Measurements from ENCODE around the gene LARGE2. TPM values are rescaled to one million over a fixed set of nuclear protein-coding genes. Genes with fewer than 3 reads are reported as not detected.

Gene LARGE2
- total and polyA plus RNA-seq, 9 of the 15 experiments (the other 6 are each of a cell fraction or from before 2014, with no cell fraction given), result 0.56 to 14.1 (median 6.6) TPM

DNA sequence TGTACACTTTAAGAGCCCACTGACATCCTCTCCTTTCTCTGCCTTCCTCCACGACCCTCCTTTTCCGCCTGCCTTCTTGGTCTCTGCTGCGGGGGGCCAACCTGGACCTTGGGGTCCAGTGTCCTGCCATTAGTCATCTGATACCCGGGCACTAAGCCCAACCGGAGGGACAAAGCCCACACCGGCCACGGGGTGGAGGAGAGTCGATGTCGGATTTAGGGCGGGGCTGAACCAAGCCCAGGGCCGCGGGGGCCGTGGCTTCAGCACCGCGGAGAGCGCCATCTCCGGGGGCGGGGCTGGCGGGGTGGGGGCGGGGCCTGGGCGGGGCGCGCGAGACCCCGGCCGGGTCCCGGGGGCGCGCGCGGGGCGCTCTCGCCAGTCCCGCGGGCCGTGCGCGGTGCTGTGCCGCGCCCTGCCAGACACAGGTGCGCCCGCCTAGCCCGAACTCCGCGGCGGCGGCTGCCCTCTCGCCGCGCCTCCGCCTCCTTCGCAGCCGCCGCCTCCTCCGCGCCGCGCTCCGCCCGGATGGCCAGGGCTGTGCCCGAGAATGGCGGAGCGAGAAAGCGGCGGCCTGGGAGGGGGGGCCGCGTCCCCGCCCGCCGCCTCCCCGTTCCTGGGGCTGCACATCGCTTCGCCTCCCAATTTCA is 37.1 kb upstream of the LARGE2 start, which contains the start of gene MAPK8IP1 (continued):
- TF ChIP-seq, protein P1, sequence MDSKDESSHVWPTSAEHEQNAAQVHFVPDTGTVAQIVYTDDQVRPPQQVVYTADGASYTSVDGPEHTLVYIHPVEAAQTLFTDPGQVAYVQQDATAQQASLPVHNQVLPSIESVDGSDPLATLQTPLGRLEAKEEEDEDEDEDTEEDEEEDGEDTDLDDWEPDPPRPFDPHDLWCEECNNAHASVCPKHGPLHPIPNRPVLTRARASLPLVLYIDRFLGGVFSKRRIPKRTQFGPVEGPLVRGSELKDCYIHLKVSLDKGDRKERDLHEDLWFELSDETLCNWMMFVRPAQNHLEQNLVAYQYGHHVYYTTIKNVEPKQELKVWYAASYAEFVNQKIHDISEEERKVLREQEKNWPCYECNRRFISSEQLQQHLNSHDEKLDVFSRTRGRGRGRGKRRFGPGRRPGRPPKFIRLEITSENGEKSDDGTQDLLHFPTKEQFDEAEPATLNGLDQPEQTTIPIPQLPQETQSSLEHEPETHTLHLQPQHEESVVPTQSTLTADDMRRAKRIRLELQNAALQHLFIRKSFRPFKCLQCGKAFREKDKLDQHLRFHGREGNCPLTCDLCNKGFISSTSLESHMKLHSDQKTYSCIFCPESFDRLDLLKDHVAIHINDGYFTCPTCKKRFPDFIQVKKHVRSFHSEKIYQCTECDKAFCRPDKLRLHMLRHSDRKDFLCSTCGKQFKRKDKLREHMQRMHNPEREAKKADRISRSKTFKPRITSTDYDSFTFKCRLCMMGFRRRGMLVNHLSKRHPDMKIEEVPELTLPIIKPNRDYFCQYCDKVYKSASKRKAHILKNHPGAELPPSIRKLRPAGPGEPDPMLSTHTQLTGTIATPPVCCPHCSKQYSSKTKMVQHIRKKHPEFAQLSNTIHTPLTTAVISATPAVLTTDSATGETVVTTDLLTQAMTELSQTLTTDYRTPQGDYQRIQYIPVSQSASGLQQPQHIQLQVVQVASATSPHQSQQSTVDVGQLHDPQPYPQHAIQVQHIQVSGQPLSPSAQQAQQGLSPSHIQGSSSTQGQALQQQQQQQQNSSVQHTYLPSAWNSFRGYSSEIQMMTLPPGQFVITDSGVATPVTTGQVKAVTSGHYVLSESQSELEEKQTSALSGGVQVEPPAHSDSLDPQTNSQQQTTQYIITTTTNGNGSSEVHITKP (IDR thresholded peaks at IDR 0.05; ENCODE audit: partially characterized antibody), result peak; percentile 46

DNA sequence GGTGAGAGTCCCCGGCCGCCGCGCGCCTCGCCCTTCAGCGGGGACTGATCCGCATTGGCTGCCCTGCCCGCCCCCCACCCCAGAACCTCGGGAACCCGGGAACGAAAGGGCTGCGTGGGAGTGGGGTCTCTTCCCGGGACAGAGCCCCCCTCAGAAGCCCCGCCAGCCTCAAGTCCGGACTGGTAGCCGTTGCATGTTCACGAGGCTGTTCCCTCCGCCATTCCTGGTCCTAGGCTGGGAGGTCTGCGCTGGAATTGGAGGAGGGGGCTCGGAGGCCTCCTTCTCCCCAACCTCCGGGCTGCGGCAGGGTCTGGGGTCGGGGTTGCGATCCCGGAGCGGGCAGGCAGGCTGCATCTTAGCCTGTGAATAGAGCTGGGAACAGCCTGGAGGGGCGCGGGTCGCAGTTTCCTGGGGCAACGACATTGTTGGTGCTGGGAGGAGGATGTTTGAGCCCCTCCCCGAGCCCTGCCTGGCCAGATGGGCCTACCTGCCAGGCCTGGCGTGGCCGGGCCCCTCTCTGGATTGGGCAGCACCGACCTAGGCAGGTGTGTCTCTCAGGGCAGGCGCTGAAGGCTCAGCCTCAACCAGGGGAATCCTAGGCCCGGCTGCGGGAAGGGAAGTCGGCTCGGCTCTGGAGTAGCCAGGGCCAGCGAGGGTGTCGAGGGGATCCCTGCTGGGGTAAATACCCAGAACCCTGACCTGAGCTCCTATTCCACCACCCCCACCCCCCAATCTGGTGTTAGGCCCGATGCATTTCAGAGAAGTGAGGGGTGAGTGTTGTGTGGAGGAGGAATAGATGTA is 36.3 kb upstream of the LARGE2 start:
- H3K79me2 ChIP-seq (ENCODE audit: control insufficient read depth, insufficient read depth, low read length), result no peaks in the 10 kb centered on the region
- DNase-seq (ENCODE audit: extremely low read depth in 1 of 4, low spot score in 3 of 4), result no peak
- CTCF ChIA-PET (ENCODE audit: low intra/inter-chr PET ratio), result interaction anchor here (0.6 kb wide), 1 partner anchor 432 kb away, joined by 3 read pairs; no protein-coding TSS in a partner anchor
- H3K9me1 ChIP-seq (ENCODE audit: control insufficient read depth, insufficient read depth, low read length), result no peaks in the 10 kb centered on the region
- peaks cover 0 to 18% of the 10 kb centered on the region in 2 experiments; a peak in 3 of 5 replicates for H3K4me1 ChIP-seq (replicated peaks in 1 of 2; ENCODE audit: control insufficient read depth in 2 of 2, insufficient read depth in 2 of 2, low read length in 2 of 2)
- peaks cover 14% of the 10 kb centered on the region; the same call in 2 of the 3 replicates for H3K36me3 ChIP-seq (ENCODE audit: control insufficient read depth, insufficient read depth, low read length)
- intact Hi-C loops (cut with micrococcal nuclease) (no loop called here), in situ Hi-C loops (cut with MboI) (no loop called here)
- H3K4me2 ChIP-seq (ENCODE audit: insufficient read depth, low read length), result peak overlapping the region; percentile 52; the same call in 1 of the 2 replicates
- POLR2A ChIA-PET, result interaction anchor here (1.0 kb wide), 1 partner anchor 36 kb away, joined by 3 read pairs; no protein-coding TSS in a partner anchor
- H3K27me3 ChIP-seq (ENCODE audit: control insufficient read depth in 2 of 2, insufficient read depth in 2 of 2, low read length in 2 of 2), result no peaks in the 10 kb centered on the region; a peak in 1 of 5 replicates
- H3K4me3 ChIP-seq, result peak overlapping the region; percentile 55
- H3K9ac ChIP-seq (ENCODE audit: insufficient read depth in 1 of 2, low read depth in 2 of 2, low read length in 2 of 2), result peak overlapping the region in 1 of 2 experiments; percentile 81; a peak in 2 of 4 replicates
- 39% methylated on average over 26 of the region's 43 CpGs for WGBS (ENCODE audit: insufficient coverage, low coverage, missing lambda C conversion rate)
- H2AFZ ChIP-seq (ENCODE audit: low read depth, low read length), result peak overlapping the region; percentile 66; the same call in 1 of the 2 replicates
- BruUV-seq (replicated peaks), result no TSS peak
- ATAC-seq, result no peak
- H3K27ac ChIP-seq (ENCODE audit: extremely low read depth, low read depth, low read length), result no peak overlapping the region
- H4K20me1 ChIP-seq (replicated peaks; ENCODE audit: control insufficient read depth, insufficient read depth, low read length), result peaks cover 30% of the 10 kb centered on the region
- no peak for FAIRE-seq
- no peaks in the 10 kb centered on the region for H3K9me3 ChIP-seq (replicated peaks; ENCODE audit: control insufficient read depth, insufficient read depth, low read depth, low read length)
- TF ChIP-seq, protein P2, sequence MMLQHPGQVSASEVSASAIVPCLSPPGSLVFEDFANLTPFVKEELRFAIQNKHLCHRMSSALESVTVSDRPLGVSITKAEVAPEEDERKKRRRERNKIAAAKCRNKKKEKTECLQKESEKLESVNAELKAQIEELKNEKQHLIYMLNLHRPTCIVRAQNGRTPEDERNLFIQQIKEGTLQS (IDR thresholded peaks at IDR 0.05), result no peak
- TF ChIP-seq, protein P2 (CRISPR knock-in tag; conservative IDR thresholded peaks at IDR 0.05), result no peak
- TF ChIP-seq CEBPG (CRISPR knock-in tag; IDR thresholded peaks at IDR 0.05) (no peak), CEBPG (tag; conservative IDR thresholded peaks at IDR 0.05 in 1 of 2, IDR thresholded peaks at IDR 0.05 in 1 of 2) (no peak), TCF7L2 (IDR thresholded peaks at IDR 0.05; ENCODE audit: low read depth, low read length) (no peak), GABPA (tag; conservative IDR thresholded peaks at IDR 0.05; ENCODE audit: low read depth) (no peak), RCOR1 (IDR thresholded peaks at IDR 0.05; ENCODE audit: borderline replicate concordance in 1 of 2, low read depth in 2 of 2, low read length in 2 of 2) (no peak), SETDB1 (IDR thresholded peaks at IDR 0.05; ENCODE audit: low read length) (no peak), POLR2G (IDR thresholded peaks at IDR 0.05; ENCODE audit: low read depth, low read length) (peak; percentile 48)
- TF ChIP-seq, protein P3, sequence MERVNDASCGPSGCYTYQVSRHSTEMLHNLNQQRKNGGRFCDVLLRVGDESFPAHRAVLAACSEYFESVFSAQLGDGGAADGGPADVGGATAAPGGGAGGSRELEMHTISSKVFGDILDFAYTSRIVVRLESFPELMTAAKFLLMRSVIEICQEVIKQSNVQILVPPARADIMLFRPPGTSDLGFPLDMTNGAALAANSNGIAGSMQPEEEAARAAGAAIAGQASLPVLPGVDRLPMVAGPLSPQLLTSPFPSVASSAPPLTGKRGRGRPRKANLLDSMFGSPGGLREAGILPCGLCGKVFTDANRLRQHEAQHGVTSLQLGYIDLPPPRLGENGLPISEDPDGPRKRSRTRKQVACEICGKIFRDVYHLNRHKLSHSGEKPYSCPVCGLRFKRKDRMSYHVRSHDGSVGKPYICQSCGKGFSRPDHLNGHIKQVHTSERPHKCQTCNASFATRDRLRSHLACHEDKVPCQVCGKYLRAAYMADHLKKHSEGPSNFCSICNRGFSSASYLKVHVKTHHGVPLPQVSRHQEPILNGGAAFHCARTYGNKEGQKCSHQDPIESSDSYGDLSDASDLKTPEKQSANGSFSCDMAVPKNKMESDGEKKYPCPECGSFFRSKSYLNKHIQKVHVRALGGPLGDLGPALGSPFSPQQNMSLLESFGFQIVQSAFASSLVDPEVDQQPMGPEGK (CRISPR knock-in tag; IDR thresholded peaks at IDR 0.05; ENCODE audit: borderline replicate concordance), result no peak

Measured in K562 (cell line).